Subcutaneous abdominal adipose tissue (tissue), 5 donors: ENCODE results near the gene KCNMA1.

Experiments
- H3K27ac ChIP-seq: one replicate; pipeline ENCODE4 v1.7.0; 2013; ENCODE audit warnings: low read depth, mild to moderate bottlenecking, inconsistent platforms, low read length, moderate library complexity
- H3K27me3 ChIP-seq, 5 donors: one replicate each; pipeline ENCODE4 v1.7.0; 2013; ENCODE audit warnings: low read length in 5 of 5, inconsistent platforms in 1 of 5; ENCODE audit not compliant: control insufficient read depth in 5 of 5, insufficient read depth in 4 of 5
- H3K36me3 ChIP-seq, 5 donors: one replicate each; pipeline ENCODE4 v1.7.0; 2013; ENCODE audit warnings: low read length in 5 of 5; ENCODE audit not compliant: control insufficient read depth in 5 of 5, insufficient read depth in 5 of 5
- H3K4me1 ChIP-seq, 5 donors: one replicate each; pipeline ENCODE4 v1.7.0; 2013; ENCODE audit warnings: low read length in 5 of 5, mild to moderate bottlenecking in 3 of 5, moderate library complexity in 1 of 5; ENCODE audit not compliant: control insufficient read depth in 5 of 5, insufficient read depth in 5 of 5
- H3K4me3 ChIP-seq, 5 donors: one replicate each; pipeline ENCODE4 v1.7.0; 2013; ENCODE audit warnings: low read length in 5 of 5, low read depth in 1 of 5
- H3K9ac ChIP-seq, 5 donors: one replicate each; pipeline ENCODE4 v1.7.0; 2013; ENCODE audit warnings: low read length in 5 of 5, mild to moderate bottlenecking in 4 of 5, moderate library complexity in 3 of 5
- H3K9me3 ChIP-seq, 5 donors: one replicate each; pipeline ENCODE4 v1.7.0; 2013; ENCODE audit warnings: low read length in 5 of 5; ENCODE audit not compliant: control insufficient read depth in 5 of 5
- donor health status: healthy.
- donor health status: healthy.
- donor health status: healthy.
- donor health status: healthy.
- donor health status: healthy.

KCNMA1 gene

GRCh38 chr10:77609781-77610272 lies 27.8 kb downstream of the KCNMA1 start:
- no peak overlapping the region for H3K9ac ChIP-seq
- H3K27ac ChIP-seq, result no peak overlapping the region
- H3K4me1 ChIP-seq, result peaks cover 0 to 9% (median 0%) of the 10 kb centered on the region in 5 donors
- H3K9me3 ChIP-seq, result no peaks in the 10 kb centered on the region
- H3K27me3 ChIP-seq, result peaks cover 0 to 7% (median 0%) of the 10 kb centered on the region in 5 donors
- H3K4me3 ChIP-seq, result no peak overlapping the region
- no peaks in the 10 kb centered on the region for H3K36me3 ChIP-seq

GRCh38 chr10:77608281-77608680 lies 29.3 kb downstream of the KCNMA1 start:
- Histone ChIP-seq H3K4me3 (no peak overlapping the region), H3K4me1 (peaks cover 0 to 22% (median 1%) of the 10 kb centered on the region in 5 donors), H3K9me3 (no peaks in the 10 kb centered on the region), H3K9ac (no peak overlapping the region), H3K36me3 (no peaks in the 10 kb centered on the region), H3K27me3 (peaks cover 0 to 10% (median 2%) of the 10 kb centered on the region in 5 donors), H3K27ac (no peak overlapping the region)

- H3K27me3 ChIP-seq, result peaks cover 0 to 15% (median 3%) of the 10 kb centered on the region in 5 donors
- peaks cover 0 to 27% (median 4%) of the 10 kb centered on the region in 5 donors for H3K4me1 ChIP-seq
- H3K36me3 ChIP-seq, result no peaks in the 10 kb centered on the region
- H3K9me3 ChIP-seq, result no peaks in the 10 kb centered on the region
- H3K4me3 ChIP-seq, result no peak overlapping the region
- H3K9ac ChIP-seq, result no peak overlapping the region
- no peak overlapping the region for H3K27ac ChIP-seq
These were observed 30.9 kb downstream of the KCNMA1 start for GRCh38 chr10:77606751-77607150.

- H3K27ac ChIP-seq, result no peak overlapping the region
- no peak overlapping the region for H3K4me3 ChIP-seq
- no peak overlapping the region for H3K9ac ChIP-seq
- no peaks in the 10 kb centered on the region for H3K9me3 ChIP-seq
- H3K4me1 ChIP-seq, result peaks cover 0 to 27% (median 4%) of the 10 kb centered on the region in 5 donors
- H3K27me3 ChIP-seq, result peaks cover 0 to 15% (median 3%) of the 10 kb centered on the region in 5 donors
- H3K36me3 ChIP-seq, result no peaks in the 10 kb centered on the region
These were observed 32.1 kb downstream of the KCNMA1 start for GRCh38 chr10:77605466-77605865.

- Histone ChIP-seq H3K36me3 (no peaks in the 10 kb centered on the region), H3K9me3 (no peaks in the 10 kb centered on the region), H3K9ac (no peak overlapping the region), H3K4me1 (peaks cover 0 to 22% (median 4%) of the 10 kb centered on the region in 5 donors), H3K27me3 (peaks cover 0 to 15% (median 3%) of the 10 kb centered on the region in 5 donors), H3K4me3 (no peak overlapping the region), H3K27ac (no peak overlapping the region)
These were observed 32.7 kb downstream of the KCNMA1 start for GRCh38 chr10:77604941-77605351.

GRCh38 chr10:77604063-77604462 lies 33.5 kb downstream of the KCNMA1 start:
- Histone ChIP-seq H3K27ac (no peak overlapping the region), H3K36me3 (no peaks in the 10 kb centered on the region), H3K4me1 (peaks cover 0 to 20% (median 4%) of the 10 kb centered on the region in 5 donors), H3K4me3 (no peak overlapping the region), H3K27me3 (peaks cover 0 to 15% (median 3%) of the 10 kb centered on the region in 5 donors), H3K9ac (no peak overlapping the region), H3K9me3 (no peaks in the 10 kb centered on the region)

- H3K27ac ChIP-seq, result no peak overlapping the region
- H3K27me3 ChIP-seq, result peaks cover 0 to 15% (median 3%) of the 10 kb centered on the region in 5 donors
- H3K4me1 ChIP-seq, result peaks cover 0 to 20% (median 4%) of the 10 kb centered on the region in 5 donors
- H3K4me3 ChIP-seq, result no peak overlapping the region
- H3K9ac ChIP-seq, result no peak overlapping the region
- no peaks in the 10 kb centered on the region for H3K36me3 ChIP-seq
- no peaks in the 10 kb centered on the region for H3K9me3 ChIP-seq
These were observed 34.1 kb downstream of the KCNMA1 start for GRCh38 chr10:77603534-77603927.

GRCh38 chr10:77602913-77603533 lies 34.6 kb downstream of the KCNMA1 start:
- Histone ChIP-seq H3K4me1 (peaks cover 0 to 20% (median 4%) of the 10 kb centered on the region in 5 donors), H3K4me3 (no peak overlapping the region), H3K9me3 (no peaks in the 10 kb centered on the region), H3K36me3 (no peaks in the 10 kb centered on the region), H3K27me3 (peaks cover 0 to 15% (median 3%) of the 10 kb centered on the region in 5 donors), H3K9ac (no peak overlapping the region), H3K27ac (no peak overlapping the region)

- peaks cover 0 to 20% (median 4%) of the 10 kb centered on the region in 5 donors for H3K4me1 ChIP-seq
- H3K27ac ChIP-seq, result no peak overlapping the region
- no peak overlapping the region for H3K9ac ChIP-seq
These were observed 35.2 kb downstream of the KCNMA1 start for GRCh38 chr10:77602231-77602912.

GRCh38 chr10:77601488-77601887 lies 36.1 kb downstream of the KCNMA1 start:
- Histone ChIP-seq H3K36me3 (no peaks in the 10 kb centered on the region), H3K4me1 (peaks cover 0 to 20% (median 4%) of the 10 kb centered on the region in 5 donors), H3K9me3 (no peaks in the 10 kb centered on the region), H3K27ac (no peak overlapping the region), H3K27me3 (peaks cover 0 to 15% (median 3%) of the 10 kb centered on the region in 5 donors), H3K9ac (no peak overlapping the region), H3K4me3 (no peak overlapping the region)

More at GRCh38 chr10:77602231-77602912, 35.2 kb downstream of the KCNMA1 start:
- no peaks in the 10 kb centered on the region for H3K36me3 ChIP-seq
- no peak overlapping the region for H3K4me3 ChIP-seq
- H3K27me3 ChIP-seq, result peaks cover 0 to 15% (median 3%) of the 10 kb centered on the region in 5 donors
- no peaks in the 10 kb centered on the region for H3K9me3 ChIP-seq
